ENCODE measurements around the gene MAP3K2.

MAP3K2 gene

GRCh38 chr2:127423880-127424279 lies 36.1 kb upstream of the MAP3K2 start:
- peaks cover 28% of the 10 kb centered on the region for H3K27me3 Mint-ChIP-seq
- H3K9me3 Mint-ChIP-seq = no peaks in the 10 kb centered on the region
- no peak overlapping the region for H3K27ac Mint-ChIP-seq
- peaks cover 11% of the 10 kb centered on the region for H3K4me1 Mint-ChIP-seq
- H3K36me3 Mint-ChIP-seq = peaks cover 5% of the 10 kb centered on the region
- peak overlapping the region; percentile 60 for H3K4me3 Mint-ChIP-seq

- peaks cover 5% of the 10 kb centered on the region for H3K36me3 Mint-ChIP-seq
- H3K4me1 Mint-ChIP-seq = peaks cover 11% of the 10 kb centered on the region
- H3K9me3 Mint-ChIP-seq = no peaks in the 10 kb centered on the region
- peaks cover 28% of the 10 kb centered on the region for H3K27me3 Mint-ChIP-seq
- peak overlapping the region; percentile 60 for H3K4me3 Mint-ChIP-seq
- H3K27ac Mint-ChIP-seq = no peak overlapping the region
Observed at GRCh38 chr2:127423478-127423843, 35.7 kb upstream of the MAP3K2 start.

- H3K27ac Mint-ChIP-seq = no peak overlapping the region
- H3K9me3 Mint-ChIP-seq = no peaks in the 10 kb centered on the region
- peaks cover 5% of the 10 kb centered on the region for H3K36me3 Mint-ChIP-seq
- H3K27me3 Mint-ChIP-seq = peaks cover 28% of the 10 kb centered on the region
- H3K4me3 Mint-ChIP-seq = peak overlapping the region; percentile 52
- H3K4me1 Mint-ChIP-seq = peaks cover 11% of the 10 kb centered on the region
Observed at GRCh38 chr2:127422559-127423477, 35.0 kb upstream of the MAP3K2 start.

GRCh38 chr2:127421871-127422558 lies 34.2 kb upstream of the MAP3K2 start:
- Mint-ChIP-seq H3K4me3 (no peak overlapping the region), H3K9me3 (no peaks in the 10 kb centered on the region), H3K36me3 (peaks cover 5% of the 10 kb centered on the region), H3K4me1 (peaks cover 16% of the 10 kb centered on the region), H3K27me3 (peaks cover 28% of the 10 kb centered on the region), H3K27ac (no peak overlapping the region)

GRCh38 chr2:127421116-127421800 lies 33.5 kb upstream of the MAP3K2 start:
- Mint-ChIP-seq H3K4me3 (no peak overlapping the region), H3K9me3 (no peaks in the 10 kb centered on the region), H3K27me3 (peaks cover 28% of the 10 kb centered on the region), H3K27ac (peak overlapping the region; percentile 27), H3K4me1 (peaks cover 23% of the 10 kb centered on the region), H3K36me3 (peaks cover 5% of the 10 kb centered on the region)

GRCh38 chr2:127420039-127420864 lies 32.5 kb upstream of the MAP3K2 start:
- Mint-ChIP-seq H3K9me3 (no peaks in the 10 kb centered on the region), H3K27me3 (peaks cover 21% of the 10 kb centered on the region), H3K4me3 (no peak overlapping the region), H3K27ac (no peak overlapping the region), H3K36me3 (peaks cover 2% of the 10 kb centered on the region), H3K4me1 (peaks cover 29% of the 10 kb centered on the region)

GRCh38 chr2:127419448-127420038 lies 31.8 kb upstream of the MAP3K2 start:
- Mint-ChIP-seq H3K27ac (no peak overlapping the region), H3K27me3 (peaks cover 19% of the 10 kb centered on the region), H3K4me1 (peaks cover 29% of the 10 kb centered on the region), H3K36me3 (peaks cover 2% of the 10 kb centered on the region), H3K9me3 (no peaks in the 10 kb centered on the region), H3K4me3 (no peak overlapping the region)

- peaks cover 2% of the 10 kb centered on the region for H3K36me3 Mint-ChIP-seq
- H3K9me3 Mint-ChIP-seq = no peaks in the 10 kb centered on the region
- H3K27ac Mint-ChIP-seq = no peak overlapping the region
- peaks cover 28% of the 10 kb centered on the region for H3K4me1 Mint-ChIP-seq
- peaks cover 19% of the 10 kb centered on the region for H3K27me3 Mint-ChIP-seq
- no peak overlapping the region for H3K4me3 Mint-ChIP-seq
Observed at GRCh38 chr2:127419112-127419430, 31.3 kb upstream of the MAP3K2 start.

- Mint-ChIP-seq H3K4me1 (peaks cover 28% of the 10 kb centered on the region), H3K27ac (no peak within 1 kb of the TSS)
Observed at GRCh38 chr2:127418300-127419111, 30.7 kb upstream of the MAP3K2 start, which contains the start of gene PROC. PROC (plus strand) TSS chr2:127418427; CDS start chr2:127419943, 1,516 bp downstream.

GRCh38 chr2:127417406-127417805 lies 29.6 kb upstream of the MAP3K2 start:
- Mint-ChIP-seq H3K4me1 (peaks cover 29% of the 10 kb centered on the region), H3K27me3 (peaks cover 11% of the 10 kb centered on the region), H3K4me3 (peak overlapping the region; percentile 61), H3K27ac (no peak overlapping the region), H3K9me3 (peaks cover 11% of the 10 kb centered on the region), H3K36me3 (no peaks in the 10 kb centered on the region)

More at GRCh38 chr2:127418300-127419111, 30.7 kb upstream of the MAP3K2 start, which contains the start of gene PROC:
- Mint-ChIP-seq H3K4me3 (peak within 1 kb of the TSS; percentile 61), H3K36me3 (no peaks in the 10 kb centered on the region), H3K9me3 (peaks cover under 1% of the 10 kb centered on the region), H3K27me3 (peaks cover 14% of the 10 kb centered on the region)

- Mint-ChIP-seq H3K27me3 (peaks cover 7% of the 10 kb centered on the region), H3K4me3 (peak overlapping the region; percentile 84), H3K27ac (peak overlapping the region; percentile 85), H3K36me3 (no peaks in the 10 kb centered on the region), H3K4me1 (peaks cover 33% of the 10 kb centered on the region), H3K9me3 (peaks cover 12% of the 10 kb centered on the region)
Observed at GRCh38 chr2:127416506-127417001, 28.8 kb upstream of the MAP3K2 start.

- peaks cover 2% of the 10 kb centered on the region for H3K27me3 Mint-ChIP-seq
- peak overlapping the region; percentile 55 for H3K27ac Mint-ChIP-seq
- H3K4me3 Mint-ChIP-seq = peak overlapping the region; percentile 84
- peaks cover 40% of the 10 kb centered on the region for H3K4me1 Mint-ChIP-seq
- no peaks in the 10 kb centered on the region for H3K36me3 Mint-ChIP-seq
- H3K9me3 Mint-ChIP-seq = peaks cover 12% of the 10 kb centered on the region
Observed at GRCh38 chr2:127415593-127416505, 28.1 kb upstream of the MAP3K2 start.
